Thyroid gland (tissue), 4 donors: ENCODE results near the gene ISYNA1. TPM values are rescaled to one million over a fixed set of nuclear protein-coding genes. Genes with fewer than 3 reads are reported as not detected.

Experiments
- DNase-seq, 2 donors: peaks; one replicate each; pipeline ENCODE4 v3.0.0-alpha.2; 2019
- H3K27ac ChIP-seq, 3 donors: fragments of 200-600 bp; sonication (generic); 1 replicate in 2 of 3; 2 replicates in 1 of 3; pipeline ENCODE4 v1.5.1; 2016 to 2019; ENCODE audit warnings: mild to moderate bottlenecking in 1 of 3, moderate library complexity in 1 of 3
- H3K27me3 ChIP-seq: fragments of 200-600 bp; sonication (generic); one replicate; pipeline ENCODE4 v1.5.1; 2019
- H3K36me3 ChIP-seq, 2 donors: fragments of 200-600 bp; sonication (generic); one replicate each; pipeline ENCODE4 v1.5.1; 2016 to 2019
- H3K4me1 ChIP-seq, 2 donors: fragments of 200-600 bp; sonication (generic); one replicate each; pipeline ENCODE4 v1.5.1; 2017 to 2019
- H3K4me3 ChIP-seq, 3 donors: fragments of 200-600 bp; sonication (generic); replicated peaks in 1 of 3; 1 replicate in 2 of 3; 2 replicates in 1 of 3; pipeline ENCODE4 v1.5.1; 2016; ENCODE audit warnings: mild to moderate bottlenecking in 1 of 3
- H3K9me3 ChIP-seq: fragments of 200-600 bp; sonication (generic); one replicate; pipeline ENCODE4 v1.5.1; 2017
- CTCF ChIP-seq, 6 experiments: fragments of 200-600 bp in 3 of 6; fragments of 450-650 bp in 3 of 6; sonication (generic) in 3 of 6; IDR thresholded peaks; one replicate each; pipeline ENCODE4 v1.5.1; 2016 to 2019; ENCODE audit warnings: antibody characterized with exemption in 6 of 6, mild to moderate bottlenecking in 2 of 6, inconsistent platforms in 1 of 6, moderate library complexity in 1 of 6
- POLR2A ChIP-seq, 2 donors: fragments of 450-650 bp; IDR thresholded peaks; one replicate each; pipeline ENCODE4 v1.6.1; 2017; ENCODE audit warnings: antibody characterized with exemption in 2 of 2, mild to moderate bottlenecking in 2 of 2, moderate library complexity in 1 of 2
- WGBS, 2 donors: methylation state at CpG; one replicate each; pipeline ENCODE4 v1.1.5; 2017; 5-methylcytosine and 5-hydroxymethylcytosine counted together
- intact Hi-C: fragments of 100-400 bp; cut with DNase I; formaldehyde crosslinking; loops from one replicate; pipeline ENCODE4 v1.15.1; 2023
- total RNA-seq, 4 donors: library from RNA; depleted of rRNA; stranded (reverse); fragments of >200 nt; gene quantifications; one replicate each; pipeline ENCODE4 v1.2.3, GENCODE V29; 2016

The ISYNA1 gene
- total RNA-seq, 4 donors from 2014 or later: 12.7 to 24.2 (median 22.9) TPM

GRCh38 chr19:18444513-18444912 is 6.6 kb upstream of the ISYNA1 start:
- Histone ChIP-seq H3K36me3 (peaks cover 37 to 47% of the 10 kb centered on the region in 2 donors), H3K4me1 (no peaks in the 10 kb centered on the region), H3K27me3 (no peaks in the 10 kb centered on the region), H3K27ac (no peak overlapping the region), H3K4me3 (no peak overlapping the region), H3K9me3 (no peaks in the 10 kb centered on the region)
- no peak for DNase-seq
- intact Hi-C loops: loop anchor here (10.0 kb wide), 2 partner anchors 140 to 230 kb away; partner anchors contain the start of gene REX1BD
- WGBS, 2 donors: 88 to 91% methylated on average over 18 of the region's 19 CpGs
- TF ChIP-seq POLR2A (IDR thresholded peaks at IDR 0.05) (no peak), CTCF (IDR thresholded peaks at IDR 0.05) (no peak)

GRCh38 chr19:18443831-18444230 is 5.9 kb upstream of the ISYNA1 start:
- peaks cover 0 to 2% of the 10 kb centered on the region in 2 donors for H3K4me1 ChIP-seq
- intact Hi-C loops: loop anchor here (10.0 kb wide), 2 partner anchors 141 to 231 kb away; partner anchors contain the start of gene REX1BD
- no peak overlapping the region for H3K27ac ChIP-seq
- no peaks in the 10 kb centered on the region for H3K9me3 ChIP-seq
- H3K4me3 ChIP-seq: no peak overlapping the region
- DNase-seq: no peak
- H3K27me3 ChIP-seq: no peaks in the 10 kb centered on the region
- 96 to 100% methylated on average over 9 to 10 of the region's 11 CpGs for WGBS, 2 donors
- peaks cover 37 to 41% of the 10 kb centered on the region in 2 donors for H3K36me3 ChIP-seq
- no peak for TF ChIP-seq POLR2A (IDR thresholded peaks at IDR 0.05)

GRCh38 chr19:18443406-18443805 is 5.5 kb upstream of the ISYNA1 start:
- 87 to 95% methylated on average over 5 to 6 of the region's 6 CpGs for WGBS, 2 donors
- TF ChIP-seq CTCF (IDR thresholded peaks at IDR 0.05): no peak
- TF ChIP-seq POLR2A (IDR thresholded peaks at IDR 0.05): no peak
- peaks cover 32 to 39% of the 10 kb centered on the region in 2 donors for H3K36me3 ChIP-seq
- H3K27ac ChIP-seq: no peak overlapping the region
- no peaks in the 10 kb centered on the region for H3K27me3 ChIP-seq
- intact Hi-C loops: loop anchor here (10.0 kb wide), 2 partner anchors 141 to 231 kb away; partner anchors contain the start of gene REX1BD
- H3K4me3 ChIP-seq: no peak overlapping the region
- H3K4me1 ChIP-seq: peaks cover 1 to 6% of the 10 kb centered on the region in 2 donors
- no peaks in the 10 kb centered on the region for H3K9me3 ChIP-seq
- DNase-seq: no peak

GRCh38 chr19:18442941-18443340 is 5.0 kb upstream of the ISYNA1 start:
- no peak for DNase-seq
- Histone ChIP-seq H3K36me3 (peaks cover 28 to 39% of the 10 kb centered on the region in 2 donors), H3K4me3 (no peak overlapping the region), H3K4me1 (peaks cover 6 to 11% of the 10 kb centered on the region in 2 donors), H3K27ac (no peak overlapping the region), H3K27me3 (no peaks in the 10 kb centered on the region), H3K9me3 (no peaks in the 10 kb centered on the region)
- WGBS, 2 donors: 86 to 88% methylated on average over 7 to 12 of the region's 12 CpGs
- intact Hi-C loops: loop anchor here (10.0 kb wide), 2 partner anchors 142 to 232 kb away; partner anchors contain the start of gene REX1BD
- TF ChIP-seq CTCF (IDR thresholded peaks at IDR 0.05) (no peak), POLR2A (IDR thresholded peaks at IDR 0.05) (no peak)

- 91 to 93% methylated on average over 5 of the region's 5 CpGs for WGBS, 2 donors
- H3K36me3 ChIP-seq: peaks cover 28 to 38% of the 10 kb centered on the region in 2 donors
- no peak for TF ChIP-seq POLR2A (IDR thresholded peaks at IDR 0.05)
- no peak for TF ChIP-seq CTCF (IDR thresholded peaks at IDR 0.05)
- intact Hi-C loops: loop anchor here (10.0 kb wide), 2 partner anchors 143 to 233 kb away; partner anchors contain the start of gene REX1BD
- no peak overlapping the region for H3K4me3 ChIP-seq
- H3K4me1 ChIP-seq: peaks cover 11 to 14% of the 10 kb centered on the region in 2 donors
- no peaks in the 10 kb centered on the region for H3K9me3 ChIP-seq
- H3K27ac ChIP-seq: no peak overlapping the region
- H3K27me3 ChIP-seq: no peaks in the 10 kb centered on the region
- DNase-seq: no peak
Measured at GRCh38 chr19:18441804-18442788, 4.2 kb upstream of the ISYNA1 start.
